GM23338 (cell line): ENCODE measurements around the gene CMIP. TPM values are rescaled to one million over a fixed set of nuclear protein-coding genes. Genes with fewer than 3 reads are reported as not detected.
A peak's percentile ranks its signal among the peaks of the same experiment; 100 is the strongest.

Source experiments
- ATAC-seq: fragments of 200-7000 bp; cut with Tn5 transposase; 3 replicates; pipeline ENCODE4 v1.9.1; 2020
- DNase-seq: peaks from one replicate; pipeline ENCODE4 v3.0.0-alpha.2; 2015; ENCODE audit warnings: low spot score
- H2AFZ ChIP-seq: fragments of 200-600 bp; sonication (generic); 2 replicates; pipeline ENCODE4 v1.8.0; 2016; ENCODE audit warnings: antibody characterized with exemption, mild to moderate bottlenecking, moderate library complexity
- H3F3A ChIP-seq: fragments of 200-600 bp; sonication (generic); replicated peaks from 2 replicates; pipeline ENCODE4 v1.8.0; 2017; ENCODE audit warnings: antibody characterized with exemption, mixed run types, low read depth
- H3K27ac ChIP-seq: fragments of 200-600 bp; sonication (generic); 2 replicates; pipeline ENCODE4 v1.6.1; 2016; ENCODE audit warnings: low read depth
- H3K27me3 ChIP-seq: fragments of 200-600 bp; sonication (generic); 2 replicates; pipeline ENCODE4 v1.8.0; 2016; ENCODE audit warnings: mild to moderate bottlenecking, mixed run types, moderate library complexity; ENCODE audit not compliant: insufficient read depth
- H3K36me3 ChIP-seq: fragments of 200-600 bp; sonication (generic); 2 replicates; pipeline ENCODE4 v1.8.0; 2016; ENCODE audit warnings: mild to moderate bottlenecking; ENCODE audit not compliant: insufficient read depth
- H3K4me1 ChIP-seq: fragments of 200-600 bp; sonication (generic); 2 replicates; pipeline ENCODE4 v1.8.0; 2016; ENCODE audit warnings: mild to moderate bottlenecking, moderate library complexity; ENCODE audit not compliant: insufficient read depth
- H3K4me2 ChIP-seq: fragments of 200-600 bp; sonication (generic); 2 replicates; pipeline ENCODE4 v1.7.1; 2017; ENCODE audit warnings: mixed run types
- H3K4me3 ChIP-seq: fragments of 200-600 bp; sonication (generic); 2 replicates; pipeline ENCODE4 v1.6.1; 2016; ENCODE audit warnings: mixed run types
- H3K79me2 ChIP-seq: fragments of 200-600 bp; sonication (generic); replicated peaks from 2 replicates; pipeline ENCODE4 v1.8.0; 2017; ENCODE audit warnings: mild to moderate bottlenecking; ENCODE audit not compliant: insufficient read depth
- H3K9me2 ChIP-seq: fragments of 200-600 bp; sonication (generic); 2 replicates; pipeline ENCODE4 v1.8.0; 2017; ENCODE audit not compliant: insufficient read depth
- H4K20me1 ChIP-seq: fragments of 200-600 bp; sonication (generic); replicated peaks from 2 replicates; pipeline ENCODE4 v1.8.0; 2017; ENCODE audit warnings: mild to moderate bottlenecking; ENCODE audit not compliant: insufficient read depth
- H3K27ac Mint-ChIP-seq: 2 replicates; pipeline ENCODE4 v1.8.0; 2020; ENCODE audit warnings: inconsistent platforms, mild to moderate bottlenecking, moderate library complexity, mixed read lengths
- H3K27me3 Mint-ChIP-seq: 3 replicates; pipeline ENCODE4 v1.8.0; 2022; ENCODE audit warnings: low read depth, mild to moderate bottlenecking, moderate library complexity, mixed read lengths, inconsistent platforms; ENCODE audit not compliant: insufficient read depth, poor library complexity
- H3K36me3 Mint-ChIP-seq: 3 replicates; pipeline ENCODE4 v1.8.0; 2021; ENCODE audit warnings: low read depth, mild to moderate bottlenecking, inconsistent platforms, moderate library complexity, mixed read lengths
- H3K4me1 Mint-ChIP-seq: 3 replicates; pipeline ENCODE4 v1.8.0; 2020; ENCODE audit warnings: mild to moderate bottlenecking, inconsistent platforms, mixed read lengths
- H3K4me3 Mint-ChIP-seq: 3 replicates; pipeline ENCODE4 v1.8.0; 2021; ENCODE audit warnings: moderate library complexity, mild to moderate bottlenecking, inconsistent platforms, mixed read lengths
- H3K9me3 Mint-ChIP-seq: 3 replicates; pipeline ENCODE4 v1.8.0; 2020; ENCODE audit warnings: moderate library complexity, mild to moderate bottlenecking, inconsistent platforms, mixed read lengths
- CREB1 ChIP-seq: fragments of 250-450 bp; sonication (Bioruptor Pico); IDR thresholded peaks from 2 replicates; pipeline ENCODE4 v1.5.0; 2020; ENCODE audit warnings: low read depth, mild to moderate bottlenecking, moderate library complexity
- EZH2 ChIP-seq: fragments of 200-600 bp; sonication (generic); IDR thresholded peaks from one replicate; pipeline ENCODE4 v1.8.0; 2017; ENCODE audit warnings: antibody characterized with exemption, mild to moderate bottlenecking, low read depth; ENCODE audit not compliant: unreplicated experiment
- EZH2phosphoT487 ChIP-seq: fragments of 200-600 bp; sonication (generic); IDR thresholded peaks from one replicate; pipeline ENCODE4 v1.8.1; 2018; ENCODE audit warnings: antibody characterized with exemption; ENCODE audit not compliant: unreplicated experiment
- JUNB ChIP-seq: IDR thresholded peaks from one replicate; pipeline ENCODE4 v1.6.1; 2016; ENCODE audit warnings: antibody characterized with exemption; ENCODE audit not compliant: unreplicated experiment
- NANOG ChIP-seq: IDR thresholded peaks from 2 replicates; pipeline ENCODE4 v1.6.1; 2016; ENCODE audit warnings: antibody characterized with exemption, borderline replicate concordance
- POLR2AphosphoS5 ChIP-seq: IDR thresholded peaks from 2 replicates; pipeline ENCODE4 v1.6.1; 2016; ENCODE audit warnings: antibody characterized with exemption, low read depth
- REST ChIP-seq: IDR thresholded peaks from one replicate; pipeline ENCODE4 v1.6.1; 2018; ENCODE audit warnings: antibody characterized with exemption; ENCODE audit not compliant: unreplicated experiment
- STAT1 ChIP-seq: IDR thresholded peaks from one replicate; pipeline ENCODE4 v1.6.1; 2016; ENCODE audit warnings: antibody characterized with exemption; ENCODE audit not compliant: unreplicated experiment
- ZNF114 ChIP-seq: fragments of 250-450 bp; sonication (Bioruptor Pico); IDR thresholded peaks from 2 replicates; pipeline ENCODE4 v1.5.0; 2020; ENCODE audit warnings: mild to moderate bottlenecking, moderate library complexity
- polyA plus RNA-seq: library from polyadenylated mRNA; unstranded; fragments of >200 nt; fragmentation: Nextera tagmentation; extraction: Ambion mirVana; gene quantifications from 2 replicates; pipeline ENCODE4 v1.2.1, GENCODE V29; 2016
- total RNA-seq: library from RNA; depleted of rRNA; stranded (reverse); fragments of >200 nt; shearing (Covaris generic); gene quantifications from 2 replicates; pipeline ENCODE4 v1.2.3, GENCODE V29; 2014
- TF ChIP-seq, protein P1 (sequence below): IDR thresholded peaks from 2 replicates; pipeline ENCODE4 v1.6.1; 2016; ENCODE audit warnings: antibody characterized with exemption

CMIP gene
- total and polyA plus RNA-seq, 2 experiments from 2014 or later: 9.5 to 62.3 TPM

- Mint-ChIP-seq H3K27me3 (peaks cover 10% of the 10 kb centered on the region), H3K36me3 (peaks cover 31% of the 10 kb centered on the region), H3K4me3 (no peak overlapping the region; the same call in 2 of the 3 replicates), H3K27ac (peak overlapping the region; percentile 82; the same call in 1 of the 2 replicates), H3K9me3 (peaks cover 8% of the 10 kb centered on the region; the same call in 1 of the 3 replicates), H3K4me1 (peaks cover 19% of the 10 kb centered on the region)
- H4K20me1 ChIP-seq: peaks cover 49% of the 10 kb centered on the region
- peaks cover 19% of the 10 kb centered on the region for H3K4me1 ChIP-seq
- peak overlapping the region; percentile 17; the same call in 1 of the 2 replicates for H3K4me3 ChIP-seq
- H3F3A ChIP-seq: 0 out of 2 replicates have a peak, but pooled peaks cover 5% of the 10 kb centered on the region
- no peaks in the 10 kb centered on the region for H3K9me2 ChIP-seq
- H3K4me2 ChIP-seq: peak overlapping the region; percentile 65
- DNase-seq: peak; percentile 68
- no peaks in the 10 kb centered on the region for H3K27me3 ChIP-seq
- H2AFZ ChIP-seq: no peak overlapping the region
- peaks cover 95% of the 10 kb centered on the region for H3K79me2 ChIP-seq
- peak; percentile 86 for ATAC-seq
- no peaks in the 10 kb centered on the region for H3K36me3 ChIP-seq
- no peak for TF ChIP-seq STAT1
- no peak for TF ChIP-seq EZH2phosphoT487
- no peak for TF ChIP-seq EZH2
- TF ChIP-seq NANOG: no peak
- TF ChIP-seq, protein P1, sequence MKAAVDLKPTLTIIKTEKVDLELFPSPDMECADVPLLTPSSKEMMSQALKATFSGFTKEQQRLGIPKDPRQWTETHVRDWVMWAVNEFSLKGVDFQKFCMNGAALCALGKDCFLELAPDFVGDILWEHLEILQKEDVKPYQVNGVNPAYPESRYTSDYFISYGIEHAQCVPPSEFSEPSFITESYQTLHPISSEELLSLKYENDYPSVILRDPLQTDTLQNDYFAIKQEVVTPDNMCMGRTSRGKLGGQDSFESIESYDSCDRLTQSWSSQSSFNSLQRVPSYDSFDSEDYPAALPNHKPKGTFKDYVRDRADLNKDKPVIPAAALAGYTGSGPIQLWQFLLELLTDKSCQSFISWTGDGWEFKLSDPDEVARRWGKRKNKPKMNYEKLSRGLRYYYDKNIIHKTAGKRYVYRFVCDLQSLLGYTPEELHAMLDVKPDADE: no peak
- H3K27ac ChIP-seq: peak overlapping the region; percentile 84
Measured at GRCh38 chr16:81513204-81514040, 68.8 kb downstream of the CMIP start.

DNA sequence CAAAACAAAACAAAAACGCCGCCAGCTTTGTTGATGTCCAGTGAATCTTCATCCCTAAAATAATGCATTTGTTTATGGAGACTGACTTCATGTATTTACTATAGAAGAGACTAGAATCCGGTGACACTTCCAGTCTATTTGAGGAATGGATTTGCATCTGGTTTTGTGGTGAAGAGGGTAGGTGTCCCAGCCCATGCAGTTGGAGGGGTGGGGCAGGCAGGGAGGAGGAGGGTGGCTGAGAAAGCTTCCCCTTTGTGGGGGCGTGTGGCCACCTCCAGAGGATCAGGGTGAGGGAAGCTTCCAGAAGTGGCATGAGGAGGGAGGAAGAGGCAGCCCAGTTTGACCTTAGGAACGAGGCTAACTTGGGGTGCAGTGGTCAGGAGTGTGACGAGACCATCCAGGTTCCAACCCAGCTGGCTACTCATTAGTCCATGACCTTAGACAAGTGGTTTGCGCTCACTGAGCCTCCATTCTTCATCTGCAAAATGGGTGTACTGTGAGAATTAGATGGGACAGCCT, 69.5 kb downstream of the CMIP start:
- Histone ChIP-seq H3K9me2 (no peaks in the 10 kb centered on the region), H3K27ac (0 out of 2 replicates have a peak overlapping the region, but pooled peaks have one; percentile 84), H3K4me2 (peak overlapping the region; percentile 65), H3K27me3 (no peaks in the 10 kb centered on the region), H3K79me2 (peaks cover 90% of the 10 kb centered on the region), H4K20me1 (peaks cover 43% of the 10 kb centered on the region), H3F3A (0 out of 2 replicates have a peak, but pooled peaks cover 5% of the 10 kb centered on the region), H3K4me1 (peaks cover 19% of the 10 kb centered on the region), H3K36me3 (no peaks in the 10 kb centered on the region), H3K4me3 (no peak overlapping the region), H2AFZ (no peak overlapping the region)
- H3K4me3 Mint-ChIP-seq: no peak overlapping the region
- DNase-seq: no peak
- no peak for ATAC-seq
- peaks cover 19% of the 10 kb centered on the region for H3K4me1 Mint-ChIP-seq
- peaks cover 31% of the 10 kb centered on the region for H3K36me3 Mint-ChIP-seq
- peaks cover 10% of the 10 kb centered on the region for H3K27me3 Mint-ChIP-seq
- H3K9me3 Mint-ChIP-seq: peaks cover 8% of the 10 kb centered on the region; the same call in 1 of the 3 replicates
- peak overlapping the region; percentile 82; the same call in 1 of the 2 replicates for H3K27ac Mint-ChIP-seq
- no peak for TF ChIP-seq JUNB
- TF ChIP-seq NANOG: no peak
- no peak for TF ChIP-seq EZH2phosphoT487
- no peak for TF ChIP-seq REST
- TF ChIP-seq, protein P1: no peak
- TF ChIP-seq POLR2AphosphoS5: no peak
- TF ChIP-seq EZH2: no peak
- TF ChIP-seq ZNF114 (CRISPR knock-in tag): no peak
- TF ChIP-seq CREB1 (CRISPR knock-in tag): no peak
- no peak for TF ChIP-seq STAT1
